GM21786 (cell line): ENCODE results near the gene ARHGEF7.

ENCODE experiments used
- ATAC-seq: cut with Tn5 transposase; IDR thresholded peaks from one replicate; pipeline ENCODE4 v1.9.1; 2021; ENCODE audit not compliant: unreplicated experiment

The ARHGEF7 gene

DNA sequence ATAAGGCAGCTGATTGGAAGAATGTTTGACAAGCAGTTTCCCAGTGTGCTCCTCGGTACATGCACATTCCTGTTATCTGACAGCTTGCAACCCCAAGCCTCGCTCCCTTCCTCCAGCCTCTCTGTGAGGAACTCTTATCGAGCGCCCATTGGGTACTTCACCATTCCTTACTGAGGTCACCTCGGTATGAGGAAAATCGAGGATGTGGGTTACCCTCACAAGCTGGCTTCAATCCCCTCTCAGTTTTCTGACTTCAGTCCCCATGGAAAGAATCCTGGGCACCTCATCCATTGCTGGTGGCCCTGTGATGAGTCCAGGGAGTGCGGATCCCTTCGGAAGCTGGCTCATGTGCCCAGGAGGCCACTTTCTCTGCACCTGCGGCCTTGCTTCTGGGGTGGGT lies 222.6 kb downstream of the ARHGEF7 start:
- no peak for ATAC-seq

- ATAC-seq = no peak
Measured at GRCh38 chr13:111338841-111339240, 223.7 kb downstream of the ARHGEF7 start.

DNA sequence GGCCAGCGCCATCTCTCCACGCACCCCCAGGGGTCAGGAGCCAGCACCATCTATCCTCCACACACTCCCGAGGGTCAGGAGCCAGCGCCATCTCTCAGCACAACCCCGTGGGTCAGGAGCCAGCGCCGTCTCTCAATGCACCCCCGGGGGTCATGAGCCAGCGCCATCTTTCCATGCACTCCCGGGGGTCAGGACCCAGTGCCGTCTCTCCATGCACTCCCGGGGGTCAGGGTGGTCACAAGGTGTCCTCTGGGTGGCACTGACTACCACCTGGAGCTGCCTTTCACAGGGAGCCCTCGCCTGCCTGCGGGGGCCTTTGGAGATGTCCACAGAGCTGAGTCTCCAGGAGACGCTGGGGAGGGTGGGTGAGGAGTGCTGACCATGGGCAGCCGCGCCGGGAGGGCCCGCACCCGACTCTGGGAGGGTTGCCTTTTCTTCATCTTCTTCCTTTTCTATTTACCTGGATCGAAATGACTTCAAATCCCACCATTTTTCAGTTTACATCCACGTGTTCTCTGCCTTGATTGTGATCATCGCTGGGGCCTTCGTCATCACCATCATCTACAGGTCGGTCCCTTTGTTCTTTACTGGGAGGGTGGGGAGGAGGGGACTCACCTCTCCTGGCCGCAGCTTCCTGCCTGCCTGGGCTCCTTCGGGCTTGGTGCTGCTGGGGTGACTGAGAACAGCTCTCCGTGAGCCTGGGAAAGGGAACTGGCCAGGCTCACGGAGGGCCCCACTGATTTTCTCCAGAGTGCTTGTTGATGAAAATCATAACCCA lies 224.4 kb downstream of the ARHGEF7 start:
- no peak for ATAC-seq

DNA sequence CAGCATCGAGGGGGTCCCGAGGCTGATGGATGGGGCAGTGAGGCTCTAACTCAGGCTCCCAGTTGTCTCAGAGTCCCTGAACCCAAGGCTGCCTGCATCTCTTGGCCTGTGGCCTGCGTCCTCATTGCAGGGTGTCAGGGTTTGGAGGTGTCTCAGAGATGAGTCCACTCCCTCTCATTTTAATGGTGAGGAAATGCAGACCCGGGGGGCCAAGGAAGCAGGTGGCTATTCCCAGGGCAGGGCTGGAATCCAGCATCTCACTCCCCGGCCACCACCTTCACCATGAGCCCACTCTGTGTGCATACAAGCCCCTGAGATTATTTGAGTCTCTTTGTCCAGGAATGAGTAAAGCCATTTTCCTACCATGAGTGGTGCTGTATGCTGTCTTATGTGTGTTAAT lies 226.8 kb downstream of the ARHGEF7 start:
- ATAC-seq = no peak

GRCh38 chr13:111342721-111343120 lies 227.6 kb downstream of the ARHGEF7 start:
- ATAC-seq = no peak

DNA sequence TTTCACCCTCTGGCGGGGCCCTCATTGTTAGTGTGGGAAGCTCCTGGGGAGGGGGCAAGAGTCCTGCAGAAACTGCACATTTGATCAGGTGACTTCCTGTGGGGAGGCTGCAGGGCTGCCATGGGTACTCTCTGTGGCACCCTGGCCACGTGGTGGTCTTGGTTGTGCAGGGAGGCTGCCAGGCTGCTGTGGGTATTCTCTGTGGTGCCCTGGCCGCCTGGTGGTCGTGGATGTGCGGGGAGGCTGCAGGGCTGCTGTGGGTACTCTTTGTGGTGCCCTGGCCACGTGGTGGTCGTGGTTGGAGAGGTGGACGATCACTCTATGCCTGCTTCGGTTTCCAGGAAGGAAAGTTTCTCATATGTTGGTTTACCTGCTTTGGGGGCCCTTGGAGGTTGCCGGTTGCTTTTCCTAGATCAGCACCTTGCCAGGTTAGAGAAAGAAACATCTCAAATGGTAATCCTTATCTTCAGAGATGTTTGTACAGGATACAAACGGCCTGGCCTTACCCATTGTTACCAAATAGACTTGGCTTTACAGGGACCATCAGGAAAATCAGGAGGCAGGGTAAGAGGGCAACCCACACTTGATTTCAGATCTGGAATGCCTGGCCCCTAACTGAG lies 228.2 kb downstream of the ARHGEF7 start:
- ATAC-seq = no peak

DNA sequence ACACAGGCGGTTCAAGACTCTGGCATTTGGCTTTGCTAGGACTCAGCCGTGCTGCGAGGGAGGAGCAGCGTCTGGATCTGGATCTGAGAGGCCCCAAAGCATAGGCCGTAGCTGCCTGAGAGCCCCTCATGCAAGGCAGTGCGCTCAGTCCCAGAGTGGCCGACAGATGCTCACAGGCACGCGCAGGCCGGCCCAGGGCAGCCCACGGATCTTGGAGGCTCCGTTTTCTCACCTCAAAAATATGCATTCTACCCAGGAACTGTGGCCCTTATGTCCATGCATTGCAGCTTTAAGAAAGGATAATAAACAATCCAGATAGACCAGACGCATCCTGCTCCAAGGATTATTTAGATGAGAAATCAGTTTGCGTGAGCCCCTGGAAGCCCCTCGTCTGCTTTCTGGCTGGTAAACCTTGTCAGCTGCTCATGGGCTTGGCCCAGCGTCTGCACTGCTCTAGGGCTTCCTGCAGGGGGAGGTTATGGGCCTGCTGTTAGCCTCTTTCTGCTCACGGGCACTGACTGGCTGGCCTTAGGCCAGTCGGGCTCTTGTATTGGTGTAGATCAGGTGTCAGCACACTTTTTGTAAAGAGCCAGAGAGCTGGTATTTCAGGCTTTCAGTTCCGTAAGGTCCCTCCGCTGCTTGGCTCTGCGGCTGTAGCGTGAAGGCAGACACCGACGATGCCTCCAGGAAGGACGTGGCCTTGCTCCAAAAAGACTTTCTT lies 229.5 kb downstream of the ARHGEF7 start:
- ATAC-seq = no peak

GRCh38 chr13:111345682-111346081 lies 230.6 kb downstream of the ARHGEF7 start:
- no peak for ATAC-seq

GRCh38 chr13:111346101-111346680 lies 231.1 kb downstream of the ARHGEF7 start:
- no peak for ATAC-seq

- no peak for ATAC-seq
Measured at GRCh38 chr13:111347438-111347837, 232.3 kb downstream of the ARHGEF7 start.

- no peak for ATAC-seq
Measured at GRCh38 chr13:111353508-111353907, 238.4 kb downstream of the ARHGEF7 start.

DNA sequence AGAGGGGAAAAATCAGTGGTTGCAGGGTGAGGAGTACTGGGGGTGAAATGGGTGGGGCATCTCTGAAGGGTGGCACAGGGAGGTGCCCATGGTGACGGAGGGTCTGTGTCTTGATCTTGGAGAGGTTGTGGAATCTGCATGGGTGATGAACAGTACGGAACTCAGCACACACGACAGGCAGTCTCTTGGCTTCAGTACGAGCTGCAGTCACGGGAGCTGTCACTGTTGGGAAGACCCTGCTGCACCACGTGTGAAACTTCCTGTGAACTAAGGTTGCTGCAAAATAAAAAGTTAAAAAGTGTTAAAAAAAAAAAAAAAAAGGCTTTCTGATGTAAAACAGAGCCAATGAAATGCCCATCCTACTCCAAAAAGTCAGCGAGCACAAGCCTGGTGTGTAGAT lies 239.7 kb downstream of the ARHGEF7 start:
- no peak for ATAC-seq
